ENCODE results near the gene RXRA. TPM values are rescaled to one million over a fixed set of nuclear protein-coding genes. Genes with fewer than 3 reads are reported as not detected.

The RXRA gene
- total RNA-seq (10 to 100 TPM; 48.1 to 72.3 (median 61.7) TPM), polyA plus RNA-seq (66.0 TPM)
- long read RNA-seq, donor 1, transcript RXRA-202 (10 exons, 1,846 nt), result major isoform, 29 of 176 reads
- long read RNA-seq, donor 1, partial matches to known transcripts, result 138 of 176 reads
- long read RNA-seq, donor 1, other reads (novel, unspliced or antisense), result 9 of 176 reads
- long read RNA-seq, donor 2, transcript RXRA-202 (10 exons, 1,846 nt), result major isoform, 18 of 59 reads
- long read RNA-seq, donor 2, partial matches to known transcripts, result 35 of 59 reads
- long read RNA-seq, donor 2, other reads (novel, unspliced or antisense), result 6 of 59 reads
- long read RNA-seq, donor 3, transcript RXRA-202 (10 exons, 1,846 nt), result major isoform, 9 of 120 reads
- long read RNA-seq, donor 3, partial matches to known transcripts, result 107 of 120 reads
- long read RNA-seq, donor 3, other reads (novel, unspliced or antisense), result 4 of 120 reads
- long read RNA-seq, donor 4, transcript RXRA-202 (10 exons, 1,846 nt), result major isoform, 9 of 51 reads
- long read RNA-seq, donor 4, partial matches to known transcripts, result 4 of 51 reads
- long read RNA-seq, donor 4, other reads (novel, unspliced or antisense), result 38 of 51 reads

GRCh38 chr9:134325813-134326723, at the start of gene RXRA:
Gene RXRA (plus strand): TSS chr9:134326455. CDS start chr9:134326632, 177 bp downstream.
- ATAC-seq (peak; percentile 67 to 71), DNase-seq (peak; percentile 90 to 96 (median 95))
- H3K4me1 ChIP-seq (ENCODE audit: control insufficient read depth, insufficient read depth, low read length), result peaks cover 19% of the 10 kb centered on the region
- intact Hi-C loops (cut with DNase I), result loop anchor here in 3 of 4 donors (2.0 to 10.0 kb wide), 3 partner anchors 111 to 151 kb away; no protein-coding TSS in a partner anchor
- WGBS, result under 1% methylated on average over 131 of the region's 156 CpGs
- H3K27me3 ChIP-seq (ENCODE audit: control insufficient read depth, insufficient read depth), result no peaks in the 10 kb centered on the region
- H3K9me3 ChIP-seq (ENCODE audit: control insufficient read depth, low read length), result no peaks in the 10 kb centered on the region
- peak within 1 kb of the TSS; percentile 94 for H3K4me3 ChIP-seq (ENCODE audit: low read length)
- peak within 1 kb of the TSS; percentile 90 for H3K27ac ChIP-seq (ENCODE audit: low read length)

- Histone ChIP-seq H3K9me3 (ENCODE audit: control insufficient read depth, low read length) (no peaks in the 10 kb centered on the region), H3K27ac (ENCODE audit: low read length) (no peak overlapping the region), H3K4me3 (ENCODE audit: low read length) (no peak overlapping the region), H3K4me1 (ENCODE audit: control insufficient read depth, insufficient read depth, low read length) (no peaks in the 10 kb centered on the region), H3K27me3 (ENCODE audit: control insufficient read depth, insufficient read depth) (no peaks in the 10 kb centered on the region)
- no peak for DNase-seq
- 97% methylated on average over 7 of the region's 7 CpGs for WGBS
- ATAC-seq, result no peak
- intact Hi-C loops (cut with DNase I), result no loop called here
Measured at GRCh38 chr9:134278286-134278685, 48.0 kb upstream of the RXRA start.

- H3K9me3 ChIP-seq (ENCODE audit: control insufficient read depth, low read length), result no peaks in the 10 kb centered on the region
- no peak overlapping the region for H3K4me3 ChIP-seq (ENCODE audit: low read length)
- intact Hi-C loops (cut with DNase I), result no loop called here
- H3K27me3 ChIP-seq (ENCODE audit: control insufficient read depth, insufficient read depth), result no peaks in the 10 kb centered on the region
- peaks cover 6% of the 10 kb centered on the region for H3K4me1 ChIP-seq (ENCODE audit: control insufficient read depth, insufficient read depth, low read length)
- ATAC-seq (no peak), DNase-seq (peak in 1 of 3 donors; percentile 6)
- 83% methylated on average over 8 of the region's 8 CpGs for WGBS
- H3K27ac ChIP-seq (ENCODE audit: low read length), result no peak overlapping the region
Measured at GRCh38 chr9:134278974-134279640, 47.1 kb upstream of the RXRA start.

GRCh38 chr9:134282138-134282650, 44.1 kb upstream of the RXRA start:
- Histone ChIP-seq H3K4me1 (ENCODE audit: control insufficient read depth, insufficient read depth, low read length) (peaks cover 6% of the 10 kb centered on the region), H3K27me3 (ENCODE audit: control insufficient read depth, insufficient read depth) (no peaks in the 10 kb centered on the region), H3K9me3 (ENCODE audit: control insufficient read depth, low read length) (no peaks in the 10 kb centered on the region), H3K4me3 (ENCODE audit: low read length) (no peak overlapping the region), H3K27ac (ENCODE audit: low read length) (no peak overlapping the region)
- ATAC-seq (no peak), DNase-seq (peak in 2 of 3 donors; percentile 50 to 54)
- intact Hi-C loops (cut with DNase I), result no loop called here
- 93% methylated on average over 19 of the region's 19 CpGs for WGBS

- Histone ChIP-seq H3K27me3 (ENCODE audit: control insufficient read depth, insufficient read depth) (no peaks in the 10 kb centered on the region), H3K4me1 (ENCODE audit: control insufficient read depth, insufficient read depth, low read length) (peaks cover 6% of the 10 kb centered on the region), H3K9me3 (ENCODE audit: control insufficient read depth, low read length) (no peaks in the 10 kb centered on the region), H3K4me3 (ENCODE audit: low read length) (no peak overlapping the region), H3K27ac (ENCODE audit: low read length) (peak overlapping the region; percentile 55)
- ATAC-seq (peak; percentile 59 to 77), DNase-seq (peak; percentile 83 to 91 (median 89))
- WGBS, result 17% methylated on average over 23 of the region's 23 CpGs
- intact Hi-C loops (cut with DNase I), result no loop called here
Measured at GRCh38 chr9:134283111-134283515, 43.1 kb upstream of the RXRA start.

GRCh38 chr9:134283692-134284265, 42.5 kb upstream of the RXRA start:
- Histone ChIP-seq H3K9me3 (ENCODE audit: control insufficient read depth, low read length) (no peaks in the 10 kb centered on the region), H3K27me3 (ENCODE audit: control insufficient read depth, insufficient read depth) (no peaks in the 10 kb centered on the region), H3K4me3 (ENCODE audit: low read length) (no peak overlapping the region), H3K27ac (ENCODE audit: low read length) (peak overlapping the region; percentile 55), H3K4me1 (ENCODE audit: control insufficient read depth, insufficient read depth, low read length) (peaks cover 6% of the 10 kb centered on the region)
- intact Hi-C loops (cut with DNase I), result no loop called here
- WGBS, result 83% methylated on average over 15 of the region's 15 CpGs
- DNase-seq (peak in 2 of 3 donors; percentile 42 to 63), ATAC-seq (peak; percentile 3 to 4)

GRCh38 chr9:134284273-134284672, 42.0 kb upstream of the RXRA start:
- no peak overlapping the region for H3K4me3 ChIP-seq (ENCODE audit: low read length)
- peak; percentile 63 to 75 for ATAC-seq
- H3K4me1 ChIP-seq (ENCODE audit: control insufficient read depth, insufficient read depth, low read length), result peaks cover 6% of the 10 kb centered on the region
- 73% methylated on average over 9 of the region's 9 CpGs for WGBS
- H3K27ac ChIP-seq (ENCODE audit: low read length), result peak overlapping the region; percentile 19
- no peaks in the 10 kb centered on the region for H3K27me3 ChIP-seq (ENCODE audit: control insufficient read depth, insufficient read depth)
- DNase-seq, result peak; percentile 64 to 88 (median 80)
- H3K9me3 ChIP-seq (ENCODE audit: control insufficient read depth, low read length), result no peaks in the 10 kb centered on the region
- intact Hi-C loops (cut with DNase I), result no loop called here

- no peak overlapping the region for H3K27ac ChIP-seq (ENCODE audit: low read length)
- H3K9me3 ChIP-seq (ENCODE audit: control insufficient read depth, low read length), result no peaks in the 10 kb centered on the region
- no peak overlapping the region for H3K4me3 ChIP-seq (ENCODE audit: low read length)
- H3K27me3 ChIP-seq (ENCODE audit: control insufficient read depth, insufficient read depth), result no peaks in the 10 kb centered on the region
- DNase-seq, result peak in 1 of 3 donors; percentile 27
- intact Hi-C loops (cut with DNase I), result no loop called here
- no peak for ATAC-seq
- peaks cover 6% of the 10 kb centered on the region for H3K4me1 ChIP-seq (ENCODE audit: control insufficient read depth, insufficient read depth, low read length)
- WGBS, result 88% methylated on average over 12 of the region's 12 CpGs
Measured at GRCh38 chr9:134284741-134285140, 41.5 kb upstream of the RXRA start.

GRCh38 chr9:134285215-134285845, 40.9 kb upstream of the RXRA start:
- Histone ChIP-seq H3K27ac (ENCODE audit: low read length) (no peak overlapping the region), H3K4me1 (ENCODE audit: control insufficient read depth, insufficient read depth, low read length) (peaks cover 6% of the 10 kb centered on the region), H3K27me3 (ENCODE audit: control insufficient read depth, insufficient read depth) (no peaks in the 10 kb centered on the region), H3K9me3 (ENCODE audit: control insufficient read depth, low read length) (no peaks in the 10 kb centered on the region), H3K4me3 (ENCODE audit: low read length) (no peak overlapping the region)
- intact Hi-C loops (cut with DNase I), result no loop called here
- WGBS, result 92% methylated on average over 15 of the region's 15 CpGs
- no peak for ATAC-seq
- peak in 2 of 3 donors; percentile 35 to 37 for DNase-seq

Data from right cardiac atrium (tissue), 5 donors.